Measurements from ENCODE around the gene SKI. TPM values are rescaled to one million over a fixed set of nuclear protein-coding genes. Genes with fewer than 3 reads are reported as not detected.

SKI gene
- total and polyA plus RNA-seq, 9 of the 15 experiments (the other 6 are each of a cell fraction or from before 2014, with no cell fraction given), result 0.10 to 60.5 (median 4.6) TPM

DNA sequence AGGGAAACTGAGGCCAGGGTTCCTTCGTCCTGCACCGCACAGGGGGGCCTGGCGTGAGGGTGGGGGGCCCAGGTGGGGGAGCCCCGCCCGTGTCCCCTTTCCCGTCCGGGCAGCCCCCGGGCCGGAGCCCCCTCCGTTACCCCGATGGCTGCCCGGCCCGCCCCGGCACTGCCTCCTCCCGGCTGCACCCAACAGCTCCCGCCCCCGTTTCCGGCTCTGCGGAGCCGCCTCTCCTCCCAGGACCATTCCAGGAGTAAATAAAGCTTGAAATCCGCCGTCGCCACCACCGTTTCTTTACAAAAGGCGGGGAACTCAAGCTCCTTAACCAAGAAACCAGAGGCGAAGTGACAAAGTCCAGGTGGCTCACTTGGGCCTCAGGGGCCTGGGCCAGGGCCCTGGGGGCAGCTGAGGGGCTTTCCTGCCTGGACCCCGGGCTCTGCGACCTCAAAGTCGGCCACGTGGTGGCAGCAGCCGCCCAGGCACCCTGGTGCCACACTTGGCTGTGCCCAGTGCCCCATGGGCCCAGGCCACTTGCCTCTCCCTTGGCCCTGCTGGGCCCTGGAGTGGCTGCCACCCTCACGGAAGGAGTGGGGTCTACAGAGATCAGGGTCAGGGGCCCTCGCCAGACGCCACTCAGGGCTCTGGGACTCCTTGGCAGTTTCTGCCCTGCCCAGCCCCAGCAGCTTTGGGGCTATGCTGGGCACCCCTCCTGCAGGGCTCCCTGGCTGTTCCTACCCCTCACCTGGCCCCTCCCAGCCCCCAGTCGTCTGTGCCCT is 33.0 kb upstream of the SKI start (continued):
- TF ChIP-seq SIN3A (IDR thresholded peaks at IDR 0.05; ENCODE audit: borderline replicate concordance in 2 of 2, control insufficient read depth in 1 of 2, low read depth in 2 of 2, low read length in 2 of 2) (peak; percentile 52 to 62; a peak in 2 of 4 replicates), ZNF79 (CRISPR knock-in tag; IDR thresholded peaks at IDR 0.05; ENCODE audit: low read depth) (no peak), SMAD3 (CRISPR knock-in tag; conservative IDR thresholded peaks at IDR 0.05) (no peak), HMGN3 (IDR thresholded peaks at IDR 0.05; ENCODE audit: borderline replicate concordance, extremely low read depth, insufficient read length, low read depth, low read length) (peak; percentile 91), NFRKB (IDR thresholded peaks at IDR 0.05; ENCODE audit: low read depth) (no peak), KHSRP (IDR thresholded peaks at IDR 0.05) (no peak), ZNF324 (CRISPR knock-in tag; IDR thresholded peaks at IDR 0.05) (no peak), LCOR (CRISPR knock-in tag; IDR thresholded peaks at IDR 0.05) (peak; percentile 83), NFXL1 (CRISPR knock-in tag; IDR thresholded peaks at IDR 0.05) (no peak), RBFOX2 (IDR thresholded peaks at IDR 0.05; ENCODE audit: low read depth, low read length) (peak; percentile 82), SNRNP70 (optimal IDR thresholded peaks at IDR 0.05; ENCODE audit: low read depth, low read length) (no peak), LEF1 (IDR thresholded peaks at IDR 0.05) (peak; percentile 20; the same call in 1 of the 2 replicates), TAF15 (IDR thresholded peaks at IDR 0.05; ENCODE audit: low read depth, low read length) (no peak), IRF2 (CRISPR knock-in tag; IDR thresholded peaks at IDR 0.05) (no peak), MAFG (tag; conservative IDR thresholded peaks at IDR 0.05) (no peak), ZNF143 (CRISPR knock-in tag; IDR thresholded peaks at IDR 0.05) (no peak)
- TF ChIP-seq, protein P1, sequence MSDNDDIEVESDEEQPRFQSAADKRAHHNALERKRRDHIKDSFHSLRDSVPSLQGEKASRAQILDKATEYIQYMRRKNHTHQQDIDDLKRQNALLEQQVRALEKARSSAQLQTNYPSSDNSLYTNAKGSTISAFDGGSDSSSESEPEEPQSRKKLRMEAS (CRISPR knock-in tag; IDR thresholded peaks at IDR 0.05), result peak; percentile 82
- TF ChIP-seq, protein P2, sequence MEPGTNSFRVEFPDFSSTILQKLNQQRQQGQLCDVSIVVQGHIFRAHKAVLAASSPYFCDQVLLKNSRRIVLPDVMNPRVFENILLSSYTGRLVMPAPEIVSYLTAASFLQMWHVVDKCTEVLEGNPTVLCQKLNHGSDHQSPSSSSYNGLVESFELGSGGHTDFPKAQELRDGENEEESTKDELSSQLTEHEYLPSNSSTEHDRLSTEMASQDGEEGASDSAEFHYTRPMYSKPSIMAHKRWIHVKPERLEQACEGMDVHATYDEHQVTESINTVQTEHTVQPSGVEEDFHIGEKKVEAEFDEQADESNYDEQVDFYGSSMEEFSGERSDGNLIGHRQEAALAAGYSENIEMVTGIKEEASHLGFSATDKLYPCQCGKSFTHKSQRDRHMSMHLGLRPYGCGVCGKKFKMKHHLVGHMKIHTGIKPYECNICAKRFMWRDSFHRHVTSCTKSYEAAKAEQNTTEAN (CRISPR knock-in tag; IDR thresholded peaks at IDR 0.05), result no peak
- TF ChIP-seq, protein P3, sequence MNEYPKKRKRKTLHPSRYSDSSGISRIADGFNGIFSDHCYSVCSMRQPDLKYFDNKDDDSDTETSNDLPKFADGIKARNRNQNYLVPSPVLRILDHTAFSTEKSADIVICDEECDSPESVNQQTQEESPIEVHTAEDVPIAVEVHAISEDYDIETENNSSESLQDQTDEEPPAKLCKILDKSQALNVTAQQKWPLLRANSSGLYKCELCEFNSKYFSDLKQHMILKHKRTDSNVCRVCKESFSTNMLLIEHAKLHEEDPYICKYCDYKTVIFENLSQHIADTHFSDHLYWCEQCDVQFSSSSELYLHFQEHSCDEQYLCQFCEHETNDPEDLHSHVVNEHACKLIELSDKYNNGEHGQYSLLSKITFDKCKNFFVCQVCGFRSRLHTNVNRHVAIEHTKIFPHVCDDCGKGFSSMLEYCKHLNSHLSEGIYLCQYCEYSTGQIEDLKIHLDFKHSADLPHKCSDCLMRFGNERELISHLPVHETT (CRISPR knock-in tag; conservative IDR thresholded peaks at IDR 0.05 in 1 of 2, IDR thresholded peaks at IDR 0.05 in 1 of 2), result peak in 1 of 2 experiments; percentile 94; a peak in 2 of 4 replicates
- TF ChIP-seq, protein P4, sequence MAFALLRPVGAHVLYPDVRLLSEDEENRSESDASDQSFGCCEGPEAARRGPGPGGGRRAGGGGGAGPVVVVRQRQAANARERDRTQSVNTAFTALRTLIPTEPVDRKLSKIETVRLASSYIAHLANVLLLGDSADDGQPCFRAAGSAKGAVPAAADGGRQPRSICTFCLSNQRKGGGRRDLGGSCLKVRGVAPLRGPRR (CRISPR knock-in tag; IDR thresholded peaks at IDR 0.05), result no peak
- TF ChIP-seq, protein P5, sequence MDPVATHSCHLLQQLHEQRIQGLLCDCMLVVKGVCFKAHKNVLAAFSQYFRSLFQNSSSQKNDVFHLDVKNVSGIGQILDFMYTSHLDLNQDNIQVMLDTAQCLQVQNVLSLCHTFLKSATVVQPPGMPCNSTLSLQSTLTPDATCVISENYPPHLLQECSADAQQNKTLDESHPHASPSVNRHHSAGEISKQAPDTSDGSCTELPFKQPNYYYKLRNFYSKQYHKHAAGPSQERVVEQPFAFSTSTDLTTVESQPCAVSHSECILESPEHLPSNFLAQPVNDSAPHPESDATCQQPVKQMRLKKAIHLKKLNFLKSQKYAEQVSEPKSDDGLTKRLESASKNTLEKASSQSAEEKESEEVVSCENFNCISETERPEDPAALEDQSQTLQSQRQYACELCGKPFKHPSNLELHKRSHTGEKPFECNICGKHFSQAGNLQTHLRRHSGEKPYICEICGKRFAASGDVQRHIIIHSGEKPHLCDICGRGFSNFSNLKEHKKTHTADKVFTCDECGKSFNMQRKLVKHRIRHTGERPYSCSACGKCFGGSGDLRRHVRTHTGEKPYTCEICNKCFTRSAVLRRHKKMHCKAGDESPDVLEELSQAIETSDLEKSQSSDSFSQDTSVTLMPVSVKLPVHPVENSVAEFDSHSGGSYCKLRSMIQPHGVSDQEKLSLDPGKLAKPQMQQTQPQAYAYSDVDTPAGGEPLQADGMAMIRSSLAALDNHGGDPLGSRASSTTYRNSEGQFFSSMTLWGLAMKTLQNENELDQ (CRISPR knock-in tag; IDR thresholded peaks at IDR 0.05; ENCODE audit: borderline replicate concordance), result no peak

Data from K562 (cell line).